Peyer's patch (tissue), 4 donors: Measurements from ENCODE around the gene RBBP8NL. TPM values are rescaled to one million over a fixed set of nuclear protein-coding genes. Genes with fewer than 3 reads are reported as not detected.

Experiments used
- DNase-seq, 3 donors: peaks; one replicate each; pipeline ENCODE4 v3.0.0-alpha.2; 2017 to 2019
- H3K27ac ChIP-seq, 4 donors: fragments of 200-600 bp; sonication (generic); one replicate each; pipeline ENCODE4 v1.5.1; 2016 to 2019
- H3K27me3 ChIP-seq, 2 donors: fragments of 200-600 bp; sonication (generic); one replicate each; pipeline ENCODE4 v1.5.1; 2019
- H3K36me3 ChIP-seq, 3 donors: fragments of 200-600 bp; sonication (generic); one replicate each; pipeline ENCODE4 v1.5.1; 2016 to 2019
- H3K4me1 ChIP-seq, 4 donors: fragments of 200-600 bp; sonication (generic); one replicate each; pipeline ENCODE4 v1.5.1; 2016 to 2019
- H3K4me3 ChIP-seq, 4 donors: fragments of 200-600 bp; sonication (generic); 1 replicate in 3 of 4; 2 replicates in 1 of 4; pipeline ENCODE4 v1.5.1; 2016 to 2019; ENCODE audit warnings: mild to moderate bottlenecking in 1 of 4
- H3K9me3 ChIP-seq, 4 donors: fragments of 200-600 bp; sonication (generic); one replicate each; pipeline ENCODE4 v1.5.1; 2016 to 2019; ENCODE audit warnings: mild to moderate bottlenecking in 1 of 4
- CTCF ChIP-seq, 6 experiments: fragments of 450-650 bp in 4 of 6; fragments of 200-600 bp in 2 of 6; sonication (generic) in 1 of 6; IDR thresholded peaks; one replicate each; pipeline ENCODE4 v1.5.1; 2017 to 2019; ENCODE audit warnings: antibody characterized with exemption in 6 of 6, mild to moderate bottlenecking in 3 of 6, moderate library complexity in 1 of 6
- POLR2A ChIP-seq, 2 donors: fragments of 450-650 bp; IDR thresholded peaks; one replicate each; pipeline ENCODE4 v1.5.1; 2017; ENCODE audit warnings: antibody characterized with exemption in 2 of 2, mild to moderate bottlenecking in 2 of 2, moderate library complexity in 2 of 2
- total RNA-seq, 4 donors: library from RNA; depleted of rRNA; stranded (reverse); fragments of >200 nt; gene quantifications; one replicate each; pipeline ENCODE4 v1.1.0, GENCODE V29; 2016

RBBP8NL gene
- total RNA-seq, 4 donors from 2014 or later: 6.6 to 26.7 (median 13.4) TPM

- peaks cover 0 to 29% (median 0%) of the 10 kb centered on the region in 3 donors for H3K36me3 ChIP-seq
- peak in 1 of 6 experiments; percentile 13 for TF ChIP-seq CTCF (IDR thresholded peaks at IDR 0.05)
- no peak for TF ChIP-seq POLR2A (IDR thresholded peaks at IDR 0.05)
- peaks cover 0 to 23% (median 16%) of the 10 kb centered on the region in 4 donors for H3K4me1 ChIP-seq
- H3K27me3 ChIP-seq: no peaks in the 10 kb centered on the region
- H3K4me3 ChIP-seq: no peak overlapping the region
- no peaks in the 10 kb centered on the region for H3K9me3 ChIP-seq
- no peak for DNase-seq
- no peak overlapping the region for H3K27ac ChIP-seq
Measured at GRCh38 chr20:62388839-62389600, 38.3 kb downstream of the RBBP8NL start.

- H3K27me3 ChIP-seq: no peaks in the 10 kb centered on the region
- H3K36me3 ChIP-seq: peaks cover 0 to 21% (median 0%) of the 10 kb centered on the region in 3 donors
- peak overlapping the region in 2 of 4 donors; percentile 91 to 97 for H3K27ac ChIP-seq
Measured at GRCh38 chr20:62387933-62388635, 39.3 kb downstream of the RBBP8NL start.

GRCh38 chr20:62387219-62387913 is 40.0 kb downstream of the RBBP8NL start:
- TF ChIP-seq CTCF (IDR thresholded peaks at IDR 0.05) (no peak), POLR2A (IDR thresholded peaks at IDR 0.05) (no peak)
- H3K4me3 ChIP-seq: peak overlapping the region; percentile 72 to 98 (median 84)
- no peak for DNase-seq
- peaks cover 0 to 14% (median 0%) of the 10 kb centered on the region in 3 donors for H3K36me3 ChIP-seq
- H3K4me1 ChIP-seq: peaks cover 0 to 23% (median 18%) of the 10 kb centered on the region in 4 donors
- peak overlapping the region; percentile 91 to 98 (median 95) for H3K27ac ChIP-seq
- no peaks in the 10 kb centered on the region for H3K27me3 ChIP-seq
- H3K9me3 ChIP-seq: no peaks in the 10 kb centered on the region

More at GRCh38 chr20:62387933-62388635, 39.3 kb downstream of the RBBP8NL start:
- peaks cover 0 to 23% (median 16%) of the 10 kb centered on the region in 4 donors for H3K4me1 ChIP-seq
- no peak for TF ChIP-seq CTCF (IDR thresholded peaks at IDR 0.05)
- no peak for TF ChIP-seq POLR2A (IDR thresholded peaks at IDR 0.05)
- H3K9me3 ChIP-seq: no peaks in the 10 kb centered on the region
- DNase-seq: no peak
- peak overlapping the region; percentile 72 to 98 (median 84) for H3K4me3 ChIP-seq

- peak; percentile 93 to 97 (median 96) for DNase-seq
- Histone ChIP-seq H3K9me3 (no peaks in the 10 kb centered on the region), H3K36me3 (peaks cover 0 to 12% (median 0%) of the 10 kb centered on the region in 3 donors), H3K27ac (peak within 1 kb of the TSS; percentile 91 to 98 (median 95)), H3K27me3 (no peaks in the 10 kb centered on the region), H3K4me3 (peak within 1 kb of the TSS; percentile 72 to 98 (median 84)), H3K4me1 (peaks cover 0 to 23% (median 18%) of the 10 kb centered on the region in 4 donors)
- peak; percentile 70 to 73 for TF ChIP-seq POLR2A (IDR thresholded peaks at IDR 0.05)
- peak in 3 of 6 experiments; percentile 8 to 14 (median 13) for TF ChIP-seq CTCF (IDR thresholded peaks at IDR 0.05)
Measured at GRCh38 chr20:62386383-62387218, 40.7 kb downstream of the RBBP8NL start, which contains the start of gene RPS21. TSS of gene RPS21 (plus strand) at chr20:62387103. CDS start at chr20:62387339, 236 bp downstream.
